ENCODE results near the gene MTRR. TPM values are rescaled to one million over a fixed set of nuclear protein-coding genes. Genes with fewer than 3 reads are reported as not detected.

Gene MTRR
- polyA plus RNA-seq, 4 donors = 53.5 to 57.2 (median 55.6) TPM

- DNase-seq (ENCODE audit: low read depth in 4 of 4, low spot score in 3 of 4) = no peak
Observed at GRCh38 chr5:7855611-7856010, 13.3 kb upstream of the MTRR start.

DNA sequence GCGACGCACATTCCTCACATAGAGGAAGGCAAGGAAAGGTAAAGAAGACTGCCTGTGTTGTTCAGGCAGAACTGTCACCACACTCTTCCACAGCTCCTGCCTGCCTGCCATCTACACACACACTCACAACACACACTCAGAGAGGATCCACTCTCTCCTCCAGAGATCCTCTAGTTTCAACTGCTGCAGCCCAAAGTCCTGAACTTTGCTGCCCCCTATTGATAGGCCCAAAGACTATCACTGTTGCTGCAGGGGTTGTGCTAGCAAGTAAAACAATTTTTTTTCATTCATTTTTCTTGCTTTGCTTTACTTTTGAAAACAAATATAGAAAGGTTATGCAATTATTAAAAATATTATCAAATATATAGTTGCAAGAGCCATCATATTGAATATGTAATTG, 12.1 kb upstream of the MTRR start:
- no peak for DNase-seq (ENCODE audit: low read depth in 4 of 4, low spot score in 3 of 4)

DNA sequence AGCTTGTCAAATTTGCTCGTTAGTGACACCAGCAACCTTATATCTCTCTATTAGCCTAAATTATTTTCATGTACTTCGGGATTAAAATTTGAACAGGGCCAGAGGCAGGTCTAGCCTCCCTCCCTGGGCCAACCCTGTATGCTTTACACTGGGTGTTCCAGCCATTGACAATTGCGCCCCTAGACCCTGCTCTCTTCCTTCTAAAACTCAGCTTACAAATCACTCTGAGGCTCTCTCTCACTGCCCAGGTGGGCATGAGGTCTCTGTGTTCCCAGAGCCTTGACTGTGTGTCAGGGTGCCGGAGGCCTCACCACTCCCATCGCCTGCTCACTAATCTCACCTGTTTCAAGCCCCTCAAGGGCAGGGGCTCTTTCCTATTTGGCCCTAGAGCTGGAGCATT, 11.6 kb upstream of the MTRR start:
- DNase-seq (ENCODE audit: low read depth in 4 of 4, low spot score in 3 of 4) = no peak

DNA sequence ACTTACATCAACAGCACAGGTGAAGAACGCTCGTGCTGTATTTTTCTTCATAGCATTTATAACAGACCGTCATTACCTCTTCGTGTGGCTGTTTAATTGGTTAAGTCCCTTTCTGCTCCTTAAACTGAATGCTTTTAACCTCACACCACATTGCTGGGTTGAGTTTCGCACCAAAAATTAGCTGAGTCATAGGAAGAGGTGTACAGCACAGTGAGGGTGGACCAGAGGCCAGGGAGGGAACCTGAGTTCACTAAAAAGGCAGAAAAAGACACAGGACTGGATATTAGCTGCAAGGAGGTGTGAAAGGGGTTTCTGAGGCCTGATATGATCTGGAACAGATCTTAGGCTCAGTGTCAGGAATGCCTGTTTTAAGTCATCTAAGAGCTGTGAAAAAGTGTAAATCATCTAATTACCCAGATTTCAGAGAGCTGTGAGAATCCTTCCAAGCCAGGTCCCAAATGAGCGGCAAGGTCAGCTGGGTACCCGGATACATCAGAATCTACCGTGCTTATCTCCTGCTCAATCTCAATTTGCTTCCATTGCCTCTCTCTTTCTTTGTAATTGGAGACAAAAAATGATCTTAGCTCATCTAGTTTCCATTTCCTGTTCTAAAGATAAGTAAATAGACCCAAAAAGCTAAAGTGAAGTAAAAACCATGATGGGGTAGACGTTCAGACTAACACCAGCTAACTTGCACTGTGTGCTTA, 10.9 kb upstream of the MTRR start:
- no peak for DNase-seq (ENCODE audit: low read depth in 4 of 4, low spot score in 3 of 4)

DNA sequence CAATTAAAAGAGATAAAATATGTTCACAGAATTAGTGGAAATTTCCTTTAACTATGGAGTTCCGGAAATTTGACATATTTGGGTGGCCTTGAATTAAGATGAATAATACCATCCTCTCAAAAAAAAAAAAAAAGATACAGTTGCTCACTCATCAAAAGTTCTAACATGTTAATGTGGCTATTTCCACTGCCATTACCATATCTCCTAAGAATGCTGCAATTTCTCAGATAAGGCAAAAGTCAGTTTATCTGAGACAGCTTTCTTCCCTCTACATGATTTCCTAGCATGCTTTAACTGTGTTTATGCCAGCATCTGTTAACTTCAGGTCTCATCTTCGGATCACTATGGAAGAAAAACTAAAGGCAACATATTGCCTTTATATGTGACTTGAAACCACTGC, 2.8 kb upstream of the MTRR start:
- DNase-seq (ENCODE audit: low read depth in 4 of 4, low spot score in 3 of 4) = no peak

- DNase-seq (ENCODE audit: low read depth in 4 of 4, low spot score in 3 of 4) = no peak
Observed at GRCh38 chr5:7867260-7867659, 1.7 kb upstream of the MTRR start.

DNA sequence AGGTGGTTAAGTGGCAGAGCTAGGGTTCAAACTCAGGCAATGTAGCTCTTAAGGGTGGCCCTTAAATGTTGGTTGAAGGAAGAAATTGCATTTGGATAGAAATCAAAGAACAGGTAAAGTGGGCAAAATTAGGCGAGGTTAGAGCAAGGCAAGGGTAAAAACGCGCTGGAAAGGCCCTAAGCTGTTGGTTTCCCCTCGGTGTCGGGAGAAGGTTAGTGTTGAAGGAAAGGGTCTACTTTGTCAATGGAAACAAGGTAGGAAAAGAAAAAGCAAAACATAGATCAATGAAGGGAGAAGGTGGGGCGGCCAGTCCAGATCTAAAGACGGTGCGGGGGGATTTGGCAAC, 548 bp upstream of the MTRR start:
- no peak for DNase-seq (ENCODE audit: low read depth in 4 of 4, low spot score in 3 of 4)

GRCh38 chr5:7869474-7870136, 657 bp downstream of the MTRR start:
- DNase-seq (ENCODE audit: low read depth in 4 of 4, low spot score in 3 of 4) = no peak

- no peak for DNase-seq (ENCODE audit: low read depth in 4 of 4, low spot score in 3 of 4)
Observed at GRCh38 chr5:7871653-7872052, 2.7 kb downstream of the MTRR start.

DNA sequence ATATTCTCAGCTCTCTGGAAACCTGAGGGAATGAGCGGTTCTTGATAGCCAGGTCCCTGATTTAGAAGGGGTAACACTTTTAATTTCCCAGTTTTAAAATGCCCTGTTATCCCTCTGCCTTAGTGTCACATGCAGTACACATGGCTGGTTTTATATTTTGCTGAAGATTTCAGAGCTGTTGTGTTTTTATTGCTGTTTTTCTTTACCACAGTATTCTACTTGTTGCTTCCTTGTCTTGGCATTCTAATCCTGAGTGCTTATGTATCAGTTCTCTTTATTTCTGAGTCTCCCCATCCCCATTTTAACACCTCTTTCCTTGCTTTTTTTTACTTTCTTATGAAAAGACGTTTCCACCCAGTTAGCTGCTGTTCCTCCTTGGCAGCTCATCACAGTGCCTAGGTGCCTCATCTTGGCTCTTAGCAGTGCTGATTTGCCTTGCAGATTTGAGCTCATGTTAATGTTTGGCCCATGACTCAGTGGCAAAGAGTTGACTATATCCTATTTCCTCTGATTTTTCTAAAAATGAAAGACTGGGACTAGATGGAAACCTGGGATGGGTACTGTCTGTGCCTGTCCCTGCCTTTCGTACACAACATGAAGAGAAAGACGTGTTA, 3.7 kb downstream of the MTRR start:
- DNase-seq (ENCODE audit: low read depth in 4 of 4, low spot score in 3 of 4) = no peak

GRCh38 chr5:7873216-7873615, 4.3 kb downstream of the MTRR start:
- no peak for DNase-seq (ENCODE audit: low read depth in 4 of 4, low spot score in 3 of 4)

DNA sequence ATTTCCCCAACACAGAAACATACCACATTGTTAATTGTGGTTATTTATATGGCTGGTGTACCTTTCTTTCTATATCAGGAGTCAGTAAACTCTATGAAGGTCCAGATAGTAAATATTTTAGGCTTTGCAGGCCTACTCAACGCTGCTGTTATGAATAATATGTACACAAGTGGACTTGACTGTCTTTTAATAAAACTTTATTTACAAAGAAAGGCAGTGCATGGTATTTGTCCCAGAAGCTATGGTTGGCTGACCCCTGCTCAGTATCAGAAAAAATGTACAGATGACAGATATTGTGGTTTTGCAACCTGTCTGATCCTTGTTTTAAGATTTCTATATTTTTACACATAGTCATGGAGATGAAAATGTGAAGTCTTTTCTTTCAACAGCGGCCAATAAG, 5.7 kb downstream of the MTRR start:
- DNase-seq (ENCODE audit: low read depth in 4 of 4, low spot score in 3 of 4) = no peak

DNA sequence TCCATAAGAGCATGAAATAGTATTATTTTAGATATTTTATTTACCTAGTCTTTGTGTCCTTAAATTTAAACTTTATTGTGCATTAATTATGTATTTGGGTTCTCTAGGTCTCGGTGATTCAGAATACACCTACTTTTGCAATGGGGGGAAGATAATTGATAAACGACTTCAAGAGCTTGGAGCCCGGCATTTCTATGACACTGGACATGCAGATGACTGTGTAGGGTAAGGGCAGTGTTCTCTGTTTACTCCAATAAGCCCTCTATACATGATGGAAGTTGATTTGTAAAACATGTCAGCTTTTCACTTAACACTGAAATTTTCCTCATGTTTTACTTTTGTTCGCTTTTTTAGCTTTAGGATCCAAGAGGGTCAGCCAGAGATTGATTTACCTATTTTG, 6.2 kb downstream of the MTRR start:
- DNase-seq (ENCODE audit: low read depth in 4 of 4, low spot score in 3 of 4) = no peak

DNA sequence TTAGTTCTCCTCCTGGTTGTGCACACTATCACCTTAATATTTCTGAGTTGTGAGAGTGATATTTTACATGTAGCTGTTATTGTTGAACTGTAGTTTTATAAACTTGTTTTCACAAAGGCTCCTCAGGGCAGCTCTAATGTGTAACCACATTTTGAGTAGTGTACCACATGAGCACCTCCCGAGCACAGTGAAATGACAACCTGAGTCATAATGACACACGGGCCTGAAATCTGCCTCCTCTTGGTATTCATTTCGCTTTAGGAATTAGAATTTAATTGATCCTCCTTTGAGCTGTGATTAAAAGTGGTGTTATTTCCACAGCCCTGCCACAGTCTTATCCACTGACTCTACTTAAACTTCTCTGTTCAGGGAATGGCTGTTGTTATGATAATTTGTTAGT, 7.9 kb downstream of the MTRR start:
- no peak for DNase-seq (ENCODE audit: low read depth in 4 of 4, low spot score in 3 of 4)

DNA sequence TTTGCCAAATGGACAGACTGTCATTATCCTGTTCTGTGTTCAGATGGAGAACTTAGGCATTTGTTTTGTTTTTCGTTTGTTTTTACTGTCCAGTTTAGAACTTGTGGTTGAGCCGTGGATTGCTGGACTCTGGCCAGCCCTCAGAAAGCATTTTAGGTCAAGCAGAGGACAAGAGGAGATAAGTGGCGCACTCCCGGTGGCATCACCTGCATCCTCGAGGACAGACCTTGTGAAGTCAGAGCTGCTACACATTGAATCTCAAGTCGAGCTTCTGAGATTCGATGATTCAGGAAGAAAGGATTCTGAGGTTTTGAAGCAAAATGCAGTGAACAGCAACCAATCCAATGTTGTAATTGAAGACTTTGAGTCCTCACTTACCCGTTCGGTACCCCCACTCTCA, 8.9 kb downstream of the MTRR start:
- DNase-seq (ENCODE audit: low read depth in 4 of 4, low spot score in 3 of 4) = no peak

DNA sequence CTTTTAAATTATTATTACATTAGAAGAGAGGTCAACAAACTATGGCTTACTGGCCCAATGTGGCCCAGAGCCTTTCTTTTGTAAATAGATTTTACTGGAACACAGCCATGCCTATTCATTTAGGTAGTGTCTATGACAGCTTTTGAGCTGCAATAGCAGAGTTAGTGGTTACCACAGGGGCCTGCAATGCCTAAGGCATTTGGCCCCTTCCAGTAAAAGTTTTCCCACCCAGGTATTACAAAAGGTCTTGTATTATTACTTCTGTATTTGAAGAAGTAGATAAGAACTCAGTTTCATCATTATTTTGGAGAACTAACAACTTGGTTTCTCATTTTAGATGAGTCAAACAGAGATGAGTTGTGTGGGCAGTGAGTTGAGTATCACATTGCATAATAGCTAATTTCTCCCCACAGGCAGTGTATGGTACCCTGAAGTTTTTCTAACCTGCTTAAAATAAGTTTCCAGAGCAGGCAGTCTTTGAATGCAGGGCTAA, 9.5 kb downstream of the MTRR start:
- no peak for DNase-seq (ENCODE audit: low read depth in 4 of 4, low spot score in 3 of 4)

GRCh38 chr5:7881091-7881490, 12.1 kb downstream of the MTRR start:
- DNase-seq (ENCODE audit: low read depth in 4 of 4, low spot score in 3 of 4) = no peak

- no peak for DNase-seq (ENCODE audit: low read depth in 4 of 4, low spot score in 3 of 4)
Observed at GRCh38 chr5:7881816-7882215, 12.9 kb downstream of the MTRR start.

DNA sequence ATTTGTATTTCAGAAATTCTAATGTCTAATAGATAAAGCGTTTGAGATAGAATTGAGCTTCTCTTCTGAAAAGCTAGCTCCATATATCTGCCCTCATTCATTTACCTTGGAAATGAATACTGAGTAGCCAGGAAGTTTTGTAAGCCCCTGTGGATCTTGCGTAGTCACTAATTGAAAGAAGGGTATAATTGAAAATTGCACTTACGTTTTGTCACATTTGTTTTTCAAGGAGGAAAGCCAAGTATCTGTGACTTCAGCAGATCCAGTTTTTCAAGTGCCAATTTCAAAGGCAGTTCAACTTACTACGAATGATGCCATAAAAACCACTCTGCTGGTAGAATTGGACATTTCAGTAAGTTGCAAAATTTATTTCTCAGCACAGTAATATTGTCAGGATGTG, 14.0 kb downstream of the MTRR start:
- no peak for DNase-seq (ENCODE audit: low read depth in 4 of 4, low spot score in 3 of 4)

GRCh38 chr5:7884491-7885267, 15.7 kb downstream of the MTRR start:
- DNase-seq (ENCODE audit: low read depth in 4 of 4, low spot score in 3 of 4) = no peak

- no peak for DNase-seq (ENCODE audit: low read depth in 4 of 4, low spot score in 3 of 4)
Observed at GRCh38 chr5:7886849-7887475, 18.0 kb downstream of the MTRR start.

Data from right renal pelvis (tissue), 4 donors.